ENCODE results near the gene SH3TC1.

- TF ChIP-seq EZH2 (IDR thresholded peaks at IDR 0.05; ENCODE audit: borderline replicate concordance, low read length): no peak
- TF ChIP-seq, protein P1, sequence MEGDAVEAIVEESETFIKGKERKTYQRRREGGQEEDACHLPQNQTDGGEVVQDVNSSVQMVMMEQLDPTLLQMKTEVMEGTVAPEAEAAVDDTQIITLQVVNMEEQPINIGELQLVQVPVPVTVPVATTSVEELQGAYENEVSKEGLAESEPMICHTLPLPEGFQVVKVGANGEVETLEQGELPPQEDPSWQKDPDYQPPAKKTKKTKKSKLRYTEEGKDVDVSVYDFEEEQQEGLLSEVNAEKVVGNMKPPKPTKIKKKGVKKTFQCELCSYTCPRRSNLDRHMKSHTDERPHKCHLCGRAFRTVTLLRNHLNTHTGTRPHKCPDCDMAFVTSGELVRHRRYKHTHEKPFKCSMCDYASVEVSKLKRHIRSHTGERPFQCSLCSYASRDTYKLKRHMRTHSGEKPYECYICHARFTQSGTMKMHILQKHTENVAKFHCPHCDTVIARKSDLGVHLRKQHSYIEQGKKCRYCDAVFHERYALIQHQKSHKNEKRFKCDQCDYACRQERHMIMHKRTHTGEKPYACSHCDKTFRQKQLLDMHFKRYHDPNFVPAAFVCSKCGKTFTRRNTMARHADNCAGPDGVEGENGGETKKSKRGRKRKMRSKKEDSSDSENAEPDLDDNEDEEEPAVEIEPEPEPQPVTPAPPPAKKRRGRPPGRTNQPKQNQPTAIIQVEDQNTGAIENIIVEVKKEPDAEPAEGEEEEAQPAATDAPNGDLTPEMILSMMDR (IDR thresholded peaks at IDR 0.05; ENCODE audit: low read length): no peak
Observed at GRCh38 chr4:8255698-8256441, 56.8 kb downstream of the SH3TC1 start.
